ENCODE measurements around the gene IRAK3.

Gene IRAK3

DNA sequence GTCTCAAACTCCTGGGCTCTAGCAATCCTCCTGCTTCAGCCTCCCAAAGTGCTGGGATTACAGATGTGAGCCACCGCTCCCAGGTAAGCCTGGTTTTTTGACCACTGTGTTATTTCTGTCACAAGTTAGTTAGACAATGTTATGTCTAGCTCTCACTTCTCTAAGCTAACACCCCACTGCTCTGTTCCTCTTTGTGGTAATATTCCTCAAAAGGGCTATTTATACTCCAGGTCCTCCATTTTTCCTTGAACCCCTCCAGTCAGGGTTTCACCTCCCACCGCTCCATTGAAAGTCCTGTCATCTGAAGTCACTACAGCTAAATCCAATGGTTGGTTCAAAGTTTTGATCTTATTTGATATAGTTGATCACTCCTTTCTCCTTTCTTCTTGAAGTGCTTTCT is 5.1 kb downstream of the IRAK3 start:
- no peak for ATAC-seq
- no peak for TF ChIP-seq ARNTL (CRISPR knock-in tag; IDR thresholded peaks at IDR 0.05; ENCODE audit: borderline replicate concordance, low read depth)
- no peak for TF ChIP-seq CSDC2 (CRISPR knock-in tag; IDR thresholded peaks at IDR 0.05)
- TF ChIP-seq, protein P1, sequence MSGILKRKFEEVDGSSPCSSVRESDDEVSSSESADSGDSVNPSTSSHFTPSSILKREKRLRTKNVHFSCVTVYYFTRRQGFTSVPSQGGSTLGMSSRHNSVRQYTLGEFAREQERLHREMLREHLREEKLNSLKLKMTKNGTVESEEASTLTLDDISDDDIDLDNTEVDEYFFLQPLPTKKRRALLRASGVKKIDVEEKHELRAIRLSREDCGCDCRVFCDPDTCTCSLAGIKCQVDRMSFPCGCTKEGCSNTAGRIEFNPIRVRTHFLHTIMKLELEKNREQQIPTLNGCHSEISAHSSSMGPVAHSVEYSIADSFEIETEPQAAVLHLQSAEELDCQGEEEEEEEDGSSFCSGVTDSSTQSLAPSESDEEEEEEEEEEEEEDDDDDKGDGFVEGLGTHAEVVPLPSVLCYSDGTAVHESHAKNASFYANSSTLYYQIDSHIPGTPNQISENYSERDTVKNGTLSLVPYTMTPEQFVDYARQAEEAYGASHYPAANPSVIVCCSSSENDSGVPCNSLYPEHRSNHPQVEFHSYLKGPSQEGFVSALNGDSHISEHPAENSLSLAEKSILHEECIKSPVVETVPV (CRISPR knock-in tag; IDR thresholded peaks at IDR 0.05): no peak
- no peak for TF ChIP-seq ESRRG (CRISPR knock-in tag; IDR thresholded peaks at IDR 0.05)
- TF ChIP-seq TCF4 (CRISPR knock-in tag; IDR thresholded peaks at IDR 0.05; ENCODE audit: borderline replicate concordance): no peak
- TF ChIP-seq ZC3H10 (CRISPR knock-in tag; IDR thresholded peaks at IDR 0.05): no peak
- no peak for TF ChIP-seq GLIS3 (CRISPR knock-in tag; IDR thresholded peaks at IDR 0.05)
- TF ChIP-seq, protein P2, sequence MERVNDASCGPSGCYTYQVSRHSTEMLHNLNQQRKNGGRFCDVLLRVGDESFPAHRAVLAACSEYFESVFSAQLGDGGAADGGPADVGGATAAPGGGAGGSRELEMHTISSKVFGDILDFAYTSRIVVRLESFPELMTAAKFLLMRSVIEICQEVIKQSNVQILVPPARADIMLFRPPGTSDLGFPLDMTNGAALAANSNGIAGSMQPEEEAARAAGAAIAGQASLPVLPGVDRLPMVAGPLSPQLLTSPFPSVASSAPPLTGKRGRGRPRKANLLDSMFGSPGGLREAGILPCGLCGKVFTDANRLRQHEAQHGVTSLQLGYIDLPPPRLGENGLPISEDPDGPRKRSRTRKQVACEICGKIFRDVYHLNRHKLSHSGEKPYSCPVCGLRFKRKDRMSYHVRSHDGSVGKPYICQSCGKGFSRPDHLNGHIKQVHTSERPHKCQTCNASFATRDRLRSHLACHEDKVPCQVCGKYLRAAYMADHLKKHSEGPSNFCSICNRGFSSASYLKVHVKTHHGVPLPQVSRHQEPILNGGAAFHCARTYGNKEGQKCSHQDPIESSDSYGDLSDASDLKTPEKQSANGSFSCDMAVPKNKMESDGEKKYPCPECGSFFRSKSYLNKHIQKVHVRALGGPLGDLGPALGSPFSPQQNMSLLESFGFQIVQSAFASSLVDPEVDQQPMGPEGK (CRISPR knock-in tag; IDR thresholded peaks at IDR 0.05; ENCODE audit: borderline replicate concordance): no peak
- TF ChIP-seq, protein P3, sequence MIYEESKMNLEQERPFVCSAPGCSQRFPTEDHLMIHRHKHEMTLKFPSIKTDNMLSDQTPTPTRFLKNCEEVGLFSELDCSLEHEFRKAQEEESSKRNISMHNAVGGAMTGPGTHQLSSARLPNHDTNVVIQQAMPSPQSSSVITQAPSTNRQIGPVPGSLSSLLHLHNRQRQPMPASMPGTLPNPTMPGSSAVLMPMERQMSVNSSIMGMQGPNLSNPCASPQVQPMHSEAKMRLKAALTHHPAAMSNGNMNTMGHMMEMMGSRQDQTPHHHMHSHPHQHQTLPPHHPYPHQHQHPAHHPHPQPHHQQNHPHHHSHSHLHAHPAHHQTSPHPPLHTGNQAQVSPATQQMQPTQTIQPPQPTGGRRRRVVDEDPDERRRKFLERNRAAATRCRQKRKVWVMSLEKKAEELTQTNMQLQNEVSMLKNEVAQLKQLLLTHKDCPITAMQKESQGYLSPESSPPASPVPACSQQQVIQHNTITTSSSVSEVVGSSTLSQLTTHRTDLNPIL (CRISPR knock-in tag; IDR thresholded peaks at IDR 0.05; ENCODE audit: low read depth): no peak
- TF ChIP-seq ZNF8 (CRISPR knock-in tag; IDR thresholded peaks at IDR 0.05): no peak
- no peak for TF ChIP-seq ZFP30 (CRISPR knock-in tag; IDR thresholded peaks at IDR 0.05)

DNA sequence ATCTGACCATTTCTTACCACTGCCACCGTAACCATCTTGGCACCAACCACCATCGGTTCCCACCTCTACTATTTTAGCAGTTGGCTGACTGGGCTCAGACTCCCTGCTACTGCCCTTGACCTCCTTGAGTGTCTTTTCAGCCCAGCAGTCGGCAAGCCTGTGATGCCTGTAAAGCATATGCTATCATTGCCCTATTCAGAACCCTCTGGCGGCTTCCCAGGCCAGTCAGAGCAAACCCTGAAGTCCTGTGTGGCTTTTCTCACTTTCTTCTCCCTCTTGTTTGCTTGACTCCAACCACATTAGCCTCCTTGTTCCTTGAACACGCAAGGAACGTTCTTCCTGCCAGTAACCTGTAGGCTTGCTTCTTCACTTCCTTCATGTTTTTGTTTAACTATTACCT is 6.2 kb downstream of the IRAK3 start:
- ATAC-seq: no peak
- TF ChIP-seq ZFP3 (CRISPR knock-in tag; IDR thresholded peaks at IDR 0.05): no peak
- TF ChIP-seq, protein P2 (CRISPR knock-in tag; IDR thresholded peaks at IDR 0.05; ENCODE audit: borderline replicate concordance): no peak
- TF ChIP-seq SNAI2 (CRISPR knock-in tag; IDR thresholded peaks at IDR 0.05): no peak
- TF ChIP-seq BACH2 (CRISPR knock-in tag; IDR thresholded peaks at IDR 0.05; ENCODE audit: borderline replicate concordance): no peak
- TF ChIP-seq ZNF565 (CRISPR knock-in tag; conservative IDR thresholded peaks at IDR 0.05; ENCODE audit: low read depth): no peak
- no peak for TF ChIP-seq PPARA (CRISPR knock-in tag; IDR thresholded peaks at IDR 0.05; ENCODE audit: borderline replicate concordance)
- TF ChIP-seq, protein P4, sequence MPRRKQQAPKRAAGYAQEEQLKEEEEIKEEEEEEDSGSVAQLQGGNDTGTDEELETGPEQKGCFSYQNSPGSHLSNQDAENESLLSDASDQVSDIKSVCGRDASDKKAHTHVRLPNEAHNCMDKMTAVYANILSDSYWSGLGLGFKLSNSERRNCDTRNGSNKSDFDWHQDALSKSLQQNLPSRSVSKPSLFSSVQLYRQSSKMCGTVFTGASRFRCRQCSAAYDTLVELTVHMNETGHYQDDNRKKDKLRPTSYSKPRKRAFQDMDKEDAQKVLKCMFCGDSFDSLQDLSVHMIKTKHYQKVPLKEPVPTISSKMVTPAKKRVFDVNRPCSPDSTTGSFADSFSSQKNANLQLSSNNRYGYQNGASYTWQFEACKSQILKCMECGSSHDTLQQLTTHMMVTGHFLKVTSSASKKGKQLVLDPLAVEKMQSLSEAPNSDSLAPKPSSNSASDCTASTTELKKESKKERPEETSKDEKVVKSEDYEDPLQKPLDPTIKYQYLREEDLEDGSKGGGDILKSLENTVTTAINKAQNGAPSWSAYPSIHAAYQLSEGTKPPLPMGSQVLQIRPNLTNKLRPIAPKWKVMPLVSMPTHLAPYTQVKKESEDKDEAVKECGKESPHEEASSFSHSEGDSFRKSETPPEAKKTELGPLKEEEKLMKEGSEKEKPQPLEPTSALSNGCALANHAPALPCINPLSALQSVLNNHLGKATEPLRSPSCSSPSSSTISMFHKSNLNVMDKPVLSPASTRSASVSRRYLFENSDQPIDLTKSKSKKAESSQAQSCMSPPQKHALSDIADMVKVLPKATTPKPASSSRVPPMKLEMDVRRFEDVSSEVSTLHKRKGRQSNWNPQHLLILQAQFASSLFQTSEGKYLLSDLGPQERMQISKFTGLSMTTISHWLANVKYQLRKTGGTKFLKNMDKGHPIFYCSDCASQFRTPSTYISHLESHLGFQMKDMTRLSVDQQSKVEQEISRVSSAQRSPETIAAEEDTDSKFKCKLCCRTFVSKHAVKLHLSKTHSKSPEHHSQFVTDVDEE (CRISPR knock-in tag; IDR thresholded peaks at IDR 0.05): no peak
- no peak for TF ChIP-seq TCF4 (CRISPR knock-in tag; IDR thresholded peaks at IDR 0.05; ENCODE audit: borderline replicate concordance)
- TF ChIP-seq GLIS3 (CRISPR knock-in tag; IDR thresholded peaks at IDR 0.05): no peak
- TF ChIP-seq ZNF70 (CRISPR knock-in tag; IDR thresholded peaks at IDR 0.05): no peak
- no peak for TF ChIP-seq CSDC2 (CRISPR knock-in tag; IDR thresholded peaks at IDR 0.05)
- TF ChIP-seq ISL1 (CRISPR knock-in tag; IDR thresholded peaks at IDR 0.05): no peak
- no peak for TF ChIP-seq TOX (CRISPR knock-in tag; IDR thresholded peaks at IDR 0.05; ENCODE audit: borderline replicate concordance)
- no peak for TF ChIP-seq ZC3H10 (CRISPR knock-in tag; IDR thresholded peaks at IDR 0.05)
- TF ChIP-seq ARNTL (CRISPR knock-in tag; IDR thresholded peaks at IDR 0.05; ENCODE audit: borderline replicate concordance, low read depth): no peak

DNA sequence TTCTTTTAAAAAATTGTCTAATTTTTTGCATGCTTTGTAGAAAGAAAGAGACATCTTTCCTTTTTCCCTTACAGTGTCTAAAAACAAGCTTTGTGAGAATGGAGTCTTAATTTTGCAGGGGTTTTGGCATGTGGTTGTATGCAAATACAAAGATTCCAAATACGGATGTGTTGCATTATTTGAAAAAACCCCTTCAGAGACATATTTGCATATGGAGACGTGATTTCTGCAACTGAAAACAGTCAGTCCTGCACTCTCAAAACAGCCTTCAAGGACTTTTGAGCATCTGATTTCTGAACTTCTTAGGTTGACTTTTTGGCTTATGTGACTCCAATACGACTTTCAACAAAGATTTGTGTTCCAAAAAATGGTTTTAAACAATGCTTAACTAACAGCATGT is 7.8 kb downstream of the IRAK3 start:
- no peak for ATAC-seq
- TF ChIP-seq SNAI2 (CRISPR knock-in tag; IDR thresholded peaks at IDR 0.05): no peak
- no peak for TF ChIP-seq ZNF70 (CRISPR knock-in tag; IDR thresholded peaks at IDR 0.05)
- TF ChIP-seq, protein P4 (CRISPR knock-in tag; IDR thresholded peaks at IDR 0.05): no peak
- no peak for TF ChIP-seq ISL1 (CRISPR knock-in tag; IDR thresholded peaks at IDR 0.05)
- TF ChIP-seq ZFP3 (CRISPR knock-in tag; IDR thresholded peaks at IDR 0.05): no peak
- no peak for TF ChIP-seq GLIS3 (CRISPR knock-in tag; IDR thresholded peaks at IDR 0.05)
- TF ChIP-seq ZNF565 (CRISPR knock-in tag; conservative IDR thresholded peaks at IDR 0.05; ENCODE audit: low read depth): no peak
- TF ChIP-seq, protein P5, sequence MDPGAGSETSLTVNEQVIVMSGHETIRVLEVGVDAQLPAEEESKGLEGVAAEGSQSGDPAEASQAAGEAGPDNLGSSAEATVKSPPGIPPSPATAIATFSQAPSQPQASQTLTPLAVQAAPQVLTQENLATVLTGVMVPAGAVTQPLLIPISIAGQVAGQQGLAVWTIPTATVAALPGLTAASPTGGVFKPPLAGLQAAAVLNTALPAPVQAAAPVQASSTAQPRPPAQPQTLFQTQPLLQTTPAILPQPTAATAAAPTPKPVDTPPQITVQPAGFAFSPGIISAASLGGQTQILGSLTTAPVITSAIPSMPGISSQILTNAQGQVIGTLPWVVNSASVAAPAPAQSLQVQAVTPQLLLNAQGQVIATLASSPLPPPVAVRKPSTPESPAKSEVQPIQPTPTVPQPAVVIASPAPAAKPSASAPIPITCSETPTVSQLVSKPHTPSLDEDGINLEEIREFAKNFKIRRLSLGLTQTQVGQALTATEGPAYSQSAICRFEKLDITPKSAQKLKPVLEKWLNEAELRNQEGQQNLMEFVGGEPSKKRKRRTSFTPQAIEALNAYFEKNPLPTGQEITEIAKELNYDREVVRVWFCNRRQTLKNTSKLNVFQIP (CRISPR knock-in tag; IDR thresholded peaks at IDR 0.05; ENCODE audit: borderline replicate concordance, low read depth): no peak
- TF ChIP-seq ESRRG (CRISPR knock-in tag; IDR thresholded peaks at IDR 0.05): no peak
- TF ChIP-seq RARB (CRISPR knock-in tag; IDR thresholded peaks at IDR 0.05): no peak
- no peak for TF ChIP-seq ZC3H10 (CRISPR knock-in tag; IDR thresholded peaks at IDR 0.05)
